HepG2 (cell line): Measurements from ENCODE around the gene KTN1. TPM values are rescaled to one million over a fixed set of nuclear protein-coding genes. Genes with fewer than 3 reads are reported as not detected.

Experiments used
- FOXA3 ChIP-seq: IDR thresholded peaks from 2 replicates; pipeline ENCODE4 v1.6.1; 2016; ENCODE audit warnings: missing genetic modification reagents, missing compliant biosample characterization
- GATAD2A ChIP-seq: IDR thresholded peaks from 2 replicates; pipeline ENCODE4 v1.6.1; 2016
- HNRNPH1 ChIP-seq: fragments of 200-400 bp; formaldehyde crosslinking; optimal IDR thresholded peaks from 2 replicates; pipeline ENCODE3; 2017; ENCODE audit warnings: mild to moderate bottlenecking, low read depth, low read length
- MAZ ChIP-seq, 2 experiments: sonication (generic) in 1 of 2; formaldehyde crosslinking in 1 of 2; IDR thresholded peaks; 2 replicates each; pipeline versions ENCODE4 v1.5.0 to v1.6.1; 2012 to 2020; ENCODE audit warnings: low read depth in 2 of 2, mild to moderate bottlenecking in 2 of 2, borderline replicate concordance in 1 of 2, improper control_type of control experiment in 1 of 2, low read length in 1 of 2, missing genetic modification reagents in 1 of 2, moderate library complexity in 1 of 2
- NR2F1 ChIP-seq, 2 experiments: fragments of 450-650 bp in 1 of 2; formaldehyde crosslinking in 1 of 2; IDR thresholded peaks; 2 replicates each; pipeline versions ENCODE4 v1.5.0 to v1.6.1; 2016 to 2020; ENCODE audit warnings: mild to moderate bottlenecking in 1 of 2, missing compliant biosample characterization in 1 of 2, missing genetic modification reagents in 1 of 2, moderate library complexity in 1 of 2
- PPARG ChIP-seq: conservative IDR thresholded peaks from 2 replicates; pipeline ENCODE4 v1.6.1; 2016; ENCODE audit warnings: missing biosample characterization, missing genetic modification reagents
- SRF ChIP-seq: IDR thresholded peaks from 2 replicates; pipeline ENCODE4 v1.6.1; 2011; ENCODE audit warnings: mild to moderate bottlenecking, low read depth, low read length, moderate library complexity
- SRSF1 ChIP-seq: fragments of 200-400 bp; formaldehyde crosslinking; optimal IDR thresholded peaks from 2 replicates; pipeline ENCODE3; 2017; ENCODE audit warnings: mild to moderate bottlenecking, low read depth, low read length, moderate library complexity
- ZKSCAN5 ChIP-seq: sonication (generic); formaldehyde crosslinking; IDR thresholded peaks from 2 replicates; pipeline ENCODE4 v1.5.1; 2020; ENCODE audit warnings: mild to moderate bottlenecking, missing genetic modification reagents
- ZNF607 ChIP-seq: sonication (generic); formaldehyde crosslinking; IDR thresholded peaks from 2 replicates; pipeline ENCODE4 v1.5.1; 2020; ENCODE audit warnings: missing genetic modification reagents, mild to moderate bottlenecking, borderline replicate concordance
- polyA plus RNA-seq, 8 experiments: library from polyadenylated mRNA; depleted of rRNA in 3 of 8; stranded (reverse) in 7 of 8; unstranded in 1 of 8; fragments of >200 nt; fragmentation: Illumina TruSeq in 4 of 8; extraction: Trizol in 4 of 8; gene quantifications; 2 replicates each; pipeline versions ENCODE4 v1.2.1 to v1.2.3, GENCODE V29; 2011 to 2016; ENCODE audit warnings: low read depth in 4 of 8, missing spikeins in 1 of 8, mixed read lengths in 1 of 8; ENCODE audit not compliant: insufficient read depth in 1 of 8
- total RNA-seq, 5 experiments: library from RNA; depleted of rRNA; stranded (reverse); fragments of >200 nt; fragmentation: Illumina TruSeq; extraction: Trizol; gene quantifications; 2 replicates each; pipeline ENCODE4 v1.2.3, GENCODE V29; 2016; ENCODE audit warnings: low read depth in 1 of 5
- TF ChIP-seq, protein P1 (sequence below): IDR thresholded peaks from 2 replicates; pipeline ENCODE4 v1.6.1; 2016; ENCODE audit warnings: low read depth, control low read depth
- TF ChIP-seq, protein P2 (sequence below): sonication (generic); formaldehyde crosslinking; IDR thresholded peaks from 2 replicates; pipeline ENCODE4 v1.4.0; 2020; ENCODE audit warnings: missing genetic modification reagents
- TF ChIP-seq, protein P3 (sequence below): sonication (generic); formaldehyde crosslinking; IDR thresholded peaks from 2 replicates; pipeline ENCODE4 v1.5.1; 2020; ENCODE audit warnings: mild to moderate bottlenecking, missing genetic modification reagents, moderate library complexity
- TF ChIP-seq, protein P4 (sequence below): sonication (generic); formaldehyde crosslinking; IDR thresholded peaks from 2 replicates; pipeline ENCODE4 v1.5.0; 2020; ENCODE audit warnings: missing genetic modification reagents, mild to moderate bottlenecking, borderline replicate concordance
- TF ChIP-seq, protein P5 (sequence below): sonication (generic); formaldehyde crosslinking; IDR thresholded peaks from 2 replicates; pipeline ENCODE4 v1.4.0; 2020; ENCODE audit warnings: missing genetic modification reagents
- TF ChIP-seq, protein P6 (sequence below): sonication (generic); formaldehyde crosslinking; IDR thresholded peaks from 2 replicates; pipeline ENCODE4 v1.4.0; 2020; ENCODE audit warnings: mild to moderate bottlenecking, missing genetic modification reagents
- TF ChIP-seq, protein P7 (sequence below): sonication (generic); formaldehyde crosslinking; IDR thresholded peaks from 2 replicates; pipeline ENCODE4 v1.5.1; 2020; ENCODE audit warnings: missing genetic modification reagents, mild to moderate bottlenecking, borderline replicate concordance

KTN1 gene
- total and polyA plus RNA-seq, 2 of the 13 experiments (the other 11 are each of a cell fraction or from before 2014, with no cell fraction given), result 60.6 to 169 TPM

DNA sequence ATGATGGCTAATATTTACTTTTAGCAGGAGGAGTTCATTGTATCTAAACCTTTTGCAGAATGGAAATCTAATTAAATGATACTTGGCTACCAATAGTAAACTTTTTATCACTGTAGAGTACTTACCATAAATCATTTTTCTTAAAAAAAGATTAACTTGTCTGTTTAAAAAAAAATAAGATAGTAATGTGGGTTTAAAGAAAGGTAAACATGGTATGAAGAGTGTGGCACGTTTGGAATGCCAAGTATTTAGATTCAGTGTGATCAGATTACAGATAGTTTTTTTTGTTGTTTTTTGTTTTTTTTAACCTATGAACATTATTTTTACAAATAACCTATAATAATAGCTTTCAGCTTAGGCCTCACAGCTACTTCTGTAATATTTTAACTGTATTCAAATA lies 25.8 kb downstream of the KTN1 start (continued):
- TF ChIP-seq, protein P1, sequence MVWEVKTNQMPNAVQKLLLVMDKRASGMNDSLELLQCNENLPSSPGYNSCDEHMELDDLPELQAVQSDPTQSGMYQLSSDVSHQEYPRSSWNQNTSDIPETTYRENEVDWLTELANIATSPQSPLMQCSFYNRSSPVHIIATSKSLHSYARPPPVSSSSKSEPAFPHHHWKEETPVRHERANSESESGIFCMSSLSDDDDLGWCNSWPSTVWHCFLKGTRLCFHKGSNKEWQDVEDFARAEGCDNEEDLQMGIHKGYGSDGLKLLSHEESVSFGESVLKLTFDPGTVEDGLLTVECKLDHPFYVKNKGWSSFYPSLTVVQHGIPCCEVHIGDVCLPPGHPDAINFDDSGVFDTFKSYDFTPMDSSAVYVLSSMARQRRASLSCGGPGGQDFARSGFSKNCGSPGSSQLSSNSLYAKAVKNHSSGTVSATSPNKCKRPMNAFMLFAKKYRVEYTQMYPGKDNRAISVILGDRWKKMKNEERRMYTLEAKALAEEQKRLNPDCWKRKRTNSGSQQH (CRISPR knock-in tag), result no peak
- TF ChIP-seq SRF (no peak), ZNF607 (CRISPR knock-in tag) (no peak), HNRNPH1 (no peak), ZKSCAN5 (CRISPR knock-in tag) (no peak), NR2F1 (CRISPR knock-in tag; IDR thresholded peaks at IDR 0.05) (no peak), PPARG (CRISPR knock-in tag) (0 out of 2 replicates have a peak, but pooled peaks have one; percentile 11), FOXA3 (CRISPR knock-in tag) (peak; percentile 82), MAZ (IDR thresholded peaks at IDR 0.05; ENCODE audit: borderline replicate concordance, low read depth, low read length) (no peak), MAZ (CRISPR knock-in tag; IDR thresholded peaks at IDR 0.05; ENCODE audit: low read depth) (no peak), SRSF1 (no peak), GATAD2A (peak; percentile 73)
- TF ChIP-seq, protein P2, sequence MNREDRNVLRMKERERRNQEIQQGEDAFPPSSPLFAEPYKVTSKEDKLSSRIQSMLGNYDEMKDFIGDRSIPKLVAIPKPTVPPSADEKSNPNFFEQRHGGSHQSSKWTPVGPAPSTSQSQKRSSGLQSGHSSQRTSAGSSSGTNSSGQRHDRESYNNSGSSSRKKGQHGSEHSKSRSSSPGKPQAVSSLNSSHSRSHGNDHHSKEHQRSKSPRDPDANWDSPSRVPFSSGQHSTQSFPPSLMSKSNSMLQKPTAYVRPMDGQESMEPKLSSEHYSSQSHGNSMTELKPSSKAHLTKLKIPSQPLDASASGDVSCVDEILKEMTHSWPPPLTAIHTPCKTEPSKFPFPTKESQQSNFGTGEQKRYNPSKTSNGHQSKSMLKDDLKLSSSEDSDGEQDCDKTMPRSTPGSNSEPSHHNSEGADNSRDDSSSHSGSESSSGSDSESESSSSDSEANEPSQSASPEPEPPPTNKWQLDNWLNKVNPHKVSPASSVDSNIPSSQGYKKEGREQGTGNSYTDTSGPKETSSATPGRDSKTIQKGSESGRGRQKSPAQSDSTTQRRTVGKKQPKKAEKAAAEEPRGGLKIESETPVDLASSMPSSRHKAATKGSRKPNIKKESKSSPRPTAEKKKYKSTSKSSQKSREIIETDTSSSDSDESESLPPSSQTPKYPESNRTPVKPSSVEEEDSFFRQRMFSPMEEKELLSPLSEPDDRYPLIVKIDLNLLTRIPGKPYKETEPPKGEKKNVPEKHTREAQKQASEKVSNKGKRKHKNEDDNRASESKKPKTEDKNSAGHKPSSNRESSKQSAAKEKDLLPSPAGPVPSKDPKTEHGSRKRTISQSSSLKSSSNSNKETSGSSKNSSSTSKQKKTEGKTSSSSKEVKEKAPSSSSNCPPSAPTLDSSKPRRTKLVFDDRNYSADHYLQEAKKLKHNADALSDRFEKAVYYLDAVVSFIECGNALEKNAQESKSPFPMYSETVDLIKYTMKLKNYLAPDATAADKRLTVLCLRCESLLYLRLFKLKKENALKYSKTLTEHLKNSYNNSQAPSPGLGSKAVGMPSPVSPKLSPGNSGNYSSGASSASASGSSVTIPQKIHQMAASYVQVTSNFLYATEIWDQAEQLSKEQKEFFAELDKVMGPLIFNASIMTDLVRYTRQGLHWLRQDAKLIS, result no peak
- TF ChIP-seq, protein P3, sequence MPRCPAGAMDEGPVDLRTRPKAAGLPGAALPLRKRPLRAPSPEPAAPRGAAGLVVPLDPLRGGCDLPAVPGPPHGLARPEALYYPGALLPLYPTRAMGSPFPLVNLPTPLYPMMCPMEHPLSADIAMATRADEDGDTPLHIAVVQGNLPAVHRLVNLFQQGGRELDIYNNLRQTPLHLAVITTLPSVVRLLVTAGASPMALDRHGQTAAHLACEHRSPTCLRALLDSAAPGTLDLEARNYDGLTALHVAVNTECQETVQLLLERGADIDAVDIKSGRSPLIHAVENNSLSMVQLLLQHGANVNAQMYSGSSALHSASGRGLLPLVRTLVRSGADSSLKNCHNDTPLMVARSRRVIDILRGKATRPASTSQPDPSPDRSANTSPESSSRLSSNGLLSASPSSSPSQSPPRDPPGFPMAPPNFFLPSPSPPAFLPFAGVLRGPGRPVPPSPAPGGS (CRISPR knock-in tag), result no peak
- TF ChIP-seq, protein P4, sequence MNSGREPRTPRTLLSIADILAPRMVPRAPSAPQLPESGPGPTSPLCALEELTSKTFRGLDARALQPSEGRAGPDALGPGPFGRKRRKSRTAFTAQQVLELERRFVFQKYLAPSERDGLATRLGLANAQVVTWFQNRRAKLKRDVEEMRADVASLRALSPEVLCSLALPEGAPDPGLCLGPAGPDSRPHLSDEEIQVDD (CRISPR knock-in tag), result no peak
- TF ChIP-seq, protein P5, sequence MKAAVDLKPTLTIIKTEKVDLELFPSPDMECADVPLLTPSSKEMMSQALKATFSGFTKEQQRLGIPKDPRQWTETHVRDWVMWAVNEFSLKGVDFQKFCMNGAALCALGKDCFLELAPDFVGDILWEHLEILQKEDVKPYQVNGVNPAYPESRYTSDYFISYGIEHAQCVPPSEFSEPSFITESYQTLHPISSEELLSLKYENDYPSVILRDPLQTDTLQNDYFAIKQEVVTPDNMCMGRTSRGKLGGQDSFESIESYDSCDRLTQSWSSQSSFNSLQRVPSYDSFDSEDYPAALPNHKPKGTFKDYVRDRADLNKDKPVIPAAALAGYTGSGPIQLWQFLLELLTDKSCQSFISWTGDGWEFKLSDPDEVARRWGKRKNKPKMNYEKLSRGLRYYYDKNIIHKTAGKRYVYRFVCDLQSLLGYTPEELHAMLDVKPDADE (CRISPR knock-in tag), result no peak
- TF ChIP-seq, protein P6, sequence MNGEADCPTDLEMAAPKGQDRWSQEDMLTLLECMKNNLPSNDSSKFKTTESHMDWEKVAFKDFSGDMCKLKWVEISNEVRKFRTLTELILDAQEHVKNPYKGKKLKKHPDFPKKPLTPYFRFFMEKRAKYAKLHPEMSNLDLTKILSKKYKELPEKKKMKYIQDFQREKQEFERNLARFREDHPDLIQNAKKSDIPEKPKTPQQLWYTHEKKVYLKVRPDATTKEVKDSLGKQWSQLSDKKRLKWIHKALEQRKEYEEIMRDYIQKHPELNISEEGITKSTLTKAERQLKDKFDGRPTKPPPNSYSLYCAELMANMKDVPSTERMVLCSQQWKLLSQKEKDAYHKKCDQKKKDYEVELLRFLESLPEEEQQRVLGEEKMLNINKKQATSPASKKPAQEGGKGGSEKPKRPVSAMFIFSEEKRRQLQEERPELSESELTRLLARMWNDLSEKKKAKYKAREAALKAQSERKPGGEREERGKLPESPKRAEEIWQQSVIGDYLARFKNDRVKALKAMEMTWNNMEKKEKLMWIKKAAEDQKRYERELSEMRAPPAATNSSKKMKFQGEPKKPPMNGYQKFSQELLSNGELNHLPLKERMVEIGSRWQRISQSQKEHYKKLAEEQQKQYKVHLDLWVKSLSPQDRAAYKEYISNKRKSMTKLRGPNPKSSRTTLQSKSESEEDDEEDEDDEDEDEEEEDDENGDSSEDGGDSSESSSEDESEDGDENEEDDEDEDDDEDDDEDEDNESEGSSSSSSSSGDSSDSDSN (CRISPR knock-in tag), result no peak
- TF ChIP-seq, protein P7, sequence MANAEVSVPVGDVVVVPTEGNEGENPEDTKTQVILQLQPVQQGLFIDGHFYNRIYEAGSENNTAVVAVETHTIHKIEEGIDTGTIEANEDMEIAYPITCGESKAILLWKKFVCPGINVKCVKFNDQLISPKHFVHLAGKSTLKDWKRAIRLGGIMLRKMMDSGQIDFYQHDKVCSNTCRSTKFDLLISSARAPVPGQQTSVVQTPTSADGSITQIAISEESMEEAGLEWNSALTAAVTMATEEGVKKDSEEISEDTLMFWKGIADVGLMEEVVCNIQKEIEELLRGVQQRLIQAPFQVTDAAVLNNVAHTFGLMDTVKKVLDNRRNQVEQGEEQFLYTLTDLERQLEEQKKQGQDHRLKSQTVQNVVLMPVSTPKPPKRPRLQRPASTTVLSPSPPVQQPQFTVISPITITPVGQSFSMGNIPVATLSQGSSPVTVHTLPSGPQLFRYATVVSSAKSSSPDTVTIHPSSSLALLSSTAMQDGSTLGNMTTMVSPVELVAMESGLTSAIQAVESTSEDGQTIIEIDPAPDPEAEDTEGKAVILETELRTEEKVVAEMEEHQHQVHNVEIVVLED (CRISPR knock-in tag), result no peak
